IMR-90 (cell line): ENCODE measurements around the gene DUSP2. TPM values are rescaled to one million over a fixed set of nuclear protein-coding genes. Genes with fewer than 3 reads are reported as not detected.

ENCODE experiments used
- ATAC-seq: fragments of 200-7000 bp; cut with Tn5 transposase; 2 replicates; pipeline ENCODE4 v1.9.1; 2020; ENCODE audit warnings: low read depth, mild to moderate bottlenecking, moderate library complexity
- BruUV-seq: library from RNA; stranded (reverse); fragments of 400-500 nt; replicated peaks from 2 replicates; lab custom pipeline; 2021; lab: Mats Ljungman, UMichigan
- CTCF ChIA-PET: fragments of 300-600 bp; formaldehyde crosslinking; extraction: SDS; loops from one replicate; lab custom pipeline; 2021; ENCODE audit warnings: antibody characterized with exemption; lab: Yijun Ruan, JAX
- POLR2A ChIA-PET: fragments of 300-600 bp; sonication (Branson Sonifier 250); formaldehyde crosslinking; loops from one replicate; lab custom pipeline; 2022; ENCODE audit warnings: antibody characterized with exemption; ENCODE audit not compliant: unreplicated experiment; lab: Charles Lee
- DNase-seq: peaks from one replicate; pipeline ENCODE4 v3.0.0; 2013
- H2AFZ ChIP-seq: replicated peaks from 2 replicates; pipeline ENCODE3; 2013; ENCODE audit warnings: low read length, mild to moderate bottlenecking; ENCODE audit not compliant: poor library complexity
- H2AK5ac ChIP-seq: 2 replicates; pipeline ENCODE4 v1.6.1; 2013; ENCODE audit warnings: low read depth, low read length, inconsistent platforms
- H2AK9ac ChIP-seq: replicated peaks from 2 replicates; pipeline ENCODE3; 2013; ENCODE audit warnings: mild to moderate bottlenecking, low read depth, low read length, moderate library complexity; ENCODE audit not compliant: poor library complexity
- H2BK120ac ChIP-seq: 2 replicates; pipeline ENCODE4 v1.6.1; 2013; ENCODE audit warnings: low read depth, low read length, inconsistent platforms
- H2BK15ac ChIP-seq: 3 replicates; pipeline ENCODE4 v1.6.1; 2013; ENCODE audit warnings: low read depth, low read length, inconsistent platforms
- H2BK20ac ChIP-seq: 2 replicates; pipeline ENCODE4 v1.6.1; 2013; ENCODE audit warnings: low read depth, mild to moderate bottlenecking, inconsistent platforms, low read length, moderate library complexity
- H2BK5ac ChIP-seq: 2 replicates; pipeline ENCODE4 v1.6.1; 2013; ENCODE audit warnings: mild to moderate bottlenecking, low read depth, low read length, inconsistent platforms; ENCODE audit not compliant: poor library complexity, severe bottlenecking
- H3K14ac ChIP-seq: replicated peaks from 2 replicates; pipeline ENCODE4 v1.6.1; 2013; ENCODE audit warnings: low read depth, low read length, inconsistent platforms
- H3K18ac ChIP-seq: 2 replicates; pipeline ENCODE4 v1.6.1; 2013; ENCODE audit warnings: low read depth, low read length, control low read depth
- H3K23ac ChIP-seq: 2 replicates; pipeline ENCODE4 v1.6.1; 2013; ENCODE audit warnings: low read depth, low read length, inconsistent platforms
- H3K27ac ChIP-seq: 2 replicates; pipeline ENCODE4 v1.5.1; 2013; ENCODE audit warnings: mild to moderate bottlenecking, control low read depth, low read length; ENCODE audit not compliant: insufficient read depth
- H3K27me3 ChIP-seq: 2 replicates; pipeline ENCODE4 v1.6.1; 2013; ENCODE audit warnings: low read length; ENCODE audit not compliant: control insufficient read depth, insufficient read depth
- H3K36me3 ChIP-seq: 2 replicates; pipeline ENCODE4 v1.6.1; 2013; ENCODE audit warnings: low read length, mixed read lengths; ENCODE audit not compliant: control insufficient read depth, insufficient read depth
- H3K4ac ChIP-seq: 2 replicates; pipeline ENCODE4 v1.6.1; 2013; ENCODE audit warnings: low read depth, low read length, inconsistent platforms
- H3K4me1 ChIP-seq: 2 replicates; pipeline ENCODE4 v1.6.1; 2013; ENCODE audit warnings: low read length, mixed read lengths; ENCODE audit not compliant: control insufficient read depth, insufficient read depth
- H3K4me2 ChIP-seq: 2 replicates; pipeline ENCODE4 v1.6.1; 2013; ENCODE audit warnings: low read depth, mild to moderate bottlenecking, control low read depth, low read length, moderate library complexity
- H3K4me3 ChIP-seq: 2 replicates; pipeline ENCODE4 v1.5.1; 2013; ENCODE audit warnings: low read depth, mild to moderate bottlenecking, control low read depth, low read length, moderate library complexity; ENCODE audit not compliant: insufficient read depth
- H3K56ac ChIP-seq: 2 replicates; pipeline ENCODE4 v1.6.1; 2013; ENCODE audit warnings: low read length, inconsistent platforms; ENCODE audit not compliant: insufficient read depth; ENCODE audit errors: extremely low read depth
- H3K79me1 ChIP-seq, 2 experiments: 2 replicates each; pipeline ENCODE4 v1.6.1; 2013; ENCODE audit warnings: low read length in 2 of 2, inconsistent platforms in 1 of 2, low read depth in 1 of 2
- H3K9ac ChIP-seq: 2 replicates; pipeline ENCODE4 v1.6.1; 2013; ENCODE audit warnings: low read depth, low read length, control low read depth
- H3K9me1 ChIP-seq: 2 replicates; pipeline ENCODE4 v1.6.1; 2013; ENCODE audit warnings: low read length, inconsistent platforms; ENCODE audit not compliant: insufficient read depth
- H3K9me3 ChIP-seq: 2 replicates; pipeline ENCODE4 v1.6.1; 2013; ENCODE audit warnings: low read length; ENCODE audit not compliant: control insufficient read depth, insufficient read depth
- H4K20me1 ChIP-seq: 2 replicates; pipeline ENCODE4 v1.6.1; 2013; ENCODE audit warnings: low read length, inconsistent platforms; ENCODE audit not compliant: insufficient read depth
- H4K5ac ChIP-seq: 2 replicates; pipeline ENCODE4 v1.6.1; 2013; ENCODE audit warnings: mild to moderate bottlenecking, low read depth, low read length, control low read depth
- H4K8ac ChIP-seq, 2 experiments: 2 replicates each; pipeline ENCODE4 v1.6.1; 2013; ENCODE audit warnings: low read depth in 2 of 2, low read length in 2 of 2, control low read depth in 1 of 2, inconsistent platforms in 1 of 2
- H4K91ac ChIP-seq: 2 replicates; pipeline ENCODE4 v1.6.1; 2013; ENCODE audit warnings: low read depth, low read length, inconsistent platforms; ENCODE audit not compliant: insufficient read depth
- BHLHE40 ChIP-seq: fragments of 150-350 bp; IDR thresholded peaks from 2 replicates; pipeline ENCODE4 v1.6.1; 2016; ENCODE audit warnings: mild to moderate bottlenecking, low read depth, low read length
- CEBPB ChIP-seq: IDR thresholded peaks from 2 replicates; pipeline ENCODE4 v1.6.1; 2012; ENCODE audit warnings: low read depth, low read length, improper control_type of control experiment
- CHD1 ChIP-seq: IDR thresholded peaks from 2 replicates; pipeline ENCODE4 v1.6.1; 2012; ENCODE audit warnings: low read depth, low read length, improper control_type of control experiment
- ELK1 ChIP-seq: fragments of 150-350 bp; IDR thresholded peaks from 2 replicates; pipeline ENCODE4 v1.6.1; 2016; ENCODE audit warnings: low read depth, mild to moderate bottlenecking, low read length, moderate library complexity, borderline replicate concordance
- FOS ChIP-seq: fragments of 150-350 bp; IDR thresholded peaks from 2 replicates; pipeline ENCODE4 v1.6.1; 2016; ENCODE audit warnings: low read depth, low read length
- MAFK ChIP-seq: IDR thresholded peaks from 2 replicates; pipeline ENCODE4 v1.6.1; 2012; ENCODE audit warnings: low read depth, low read length, improper control_type of control experiment
- MAZ ChIP-seq: IDR thresholded peaks from 2 replicates; pipeline ENCODE4 v1.6.1; 2012; ENCODE audit warnings: low read depth, mild to moderate bottlenecking, low read length, improper control_type of control experiment, moderate library complexity, borderline replicate concordance
- MXI1 ChIP-seq: IDR thresholded peaks from 2 replicates; pipeline ENCODE4 v1.6.1; 2012; ENCODE audit warnings: low read depth, mild to moderate bottlenecking, low read length, moderate library complexity, borderline replicate concordance
- NFE2L2 ChIP-seq: fragments of 150-350 bp; IDR thresholded peaks from 2 replicates; pipeline ENCODE4 v1.6.1; 2016; ENCODE audit warnings: low read depth, mild to moderate bottlenecking, low read length
- POLR2A ChIP-seq: IDR thresholded peaks from 2 replicates; pipeline ENCODE4 v1.6.1; 2012; ENCODE audit warnings: mild to moderate bottlenecking, low read depth, low read length
- RAD21 ChIP-seq: IDR thresholded peaks from 2 replicates; pipeline ENCODE4 v1.6.1; 2012; ENCODE audit warnings: low read length, improper control_type of control experiment
- RCOR1 ChIP-seq: IDR thresholded peaks from 2 replicates; pipeline ENCODE4 v1.6.1; 2012; ENCODE audit warnings: mild to moderate bottlenecking, low read length, improper control_type of control experiment; ENCODE audit not compliant: insufficient replicate concordance
- RFX5 ChIP-seq: IDR thresholded peaks from 2 replicates; pipeline ENCODE4 v1.8.0; 2012; ENCODE audit warnings: low read depth, mild to moderate bottlenecking, low read length, moderate library complexity
- SMC3 ChIP-seq: fragments of 150-350 bp; IDR thresholded peaks from 2 replicates; pipeline ENCODE4 v1.6.1; 2016; ENCODE audit warnings: low read depth, mild to moderate bottlenecking, antibody characterized with exemption, low read length, moderate library complexity
- WGBS, 2 experiments: methylation state at CpG; one replicate each; pipeline versions ENCODE4 v1.1.5 to v1.1.7; 2013; ENCODE audit warnings: missing lambda C conversion rate in 2 of 2; ENCODE audit not compliant: insufficient read length in 1 of 2; ENCODE audit errors: extremely low coverage in 2 of 2; 5-methylcytosine and 5-hydroxymethylcytosine counted together
- dilution Hi-C: fragments of 300-500 bp; cut with HindIII; formaldehyde crosslinking; loops from one replicate; pipeline ENCODE4 v1.14.3; 2018; ENCODE audit warnings: low sequenced_read_pairs; ENCODE audit not compliant: unreplicated experiment
- in situ Hi-C: fragments of 300-500 bp; cut with MboI; formaldehyde crosslinking; loops from 3 replicates; pipeline ENCODE4 v1.14.3; 2019; ENCODE audit warnings: low sequenced_read_pairs, inconsistent platforms, mixed read lengths
- intact Hi-C: fragments of 100-400 bp; cut with micrococcal nuclease; formaldehyde crosslinking; loops from 2 replicates; pipeline ENCODE4 v1.10.0; 2022
- polyA plus RNA-seq, 3 experiments: library from polyadenylated mRNA; depleted of rRNA; stranded (reverse); fragments of >200 nt; gene quantifications; 2 replicates each; pipeline ENCODE4 v1.2.3, GENCODE V29; 2012; ENCODE audit warnings: low replicate concordance in 1 of 3
- total RNA-seq: library from RNA; depleted of rRNA; stranded (reverse); fragments of >200 nt; gene quantifications from 2 replicates; pipeline ENCODE4 v1.2.3, GENCODE V29; 2012
- TF ChIP-seq, protein P1 (sequence below): conservative IDR thresholded peaks from 2 replicates; pipeline ENCODE4 v1.5.1; 2012; ENCODE audit warnings: mild to moderate bottlenecking, low read depth, low read length, improper control_type of control experiment

DUSP2 gene
- total and polyA plus RNA-seq, 2 of the 4 experiments (the other 2 are of a cell fraction) = 1.8 to 3.8 TPM

DNA sequence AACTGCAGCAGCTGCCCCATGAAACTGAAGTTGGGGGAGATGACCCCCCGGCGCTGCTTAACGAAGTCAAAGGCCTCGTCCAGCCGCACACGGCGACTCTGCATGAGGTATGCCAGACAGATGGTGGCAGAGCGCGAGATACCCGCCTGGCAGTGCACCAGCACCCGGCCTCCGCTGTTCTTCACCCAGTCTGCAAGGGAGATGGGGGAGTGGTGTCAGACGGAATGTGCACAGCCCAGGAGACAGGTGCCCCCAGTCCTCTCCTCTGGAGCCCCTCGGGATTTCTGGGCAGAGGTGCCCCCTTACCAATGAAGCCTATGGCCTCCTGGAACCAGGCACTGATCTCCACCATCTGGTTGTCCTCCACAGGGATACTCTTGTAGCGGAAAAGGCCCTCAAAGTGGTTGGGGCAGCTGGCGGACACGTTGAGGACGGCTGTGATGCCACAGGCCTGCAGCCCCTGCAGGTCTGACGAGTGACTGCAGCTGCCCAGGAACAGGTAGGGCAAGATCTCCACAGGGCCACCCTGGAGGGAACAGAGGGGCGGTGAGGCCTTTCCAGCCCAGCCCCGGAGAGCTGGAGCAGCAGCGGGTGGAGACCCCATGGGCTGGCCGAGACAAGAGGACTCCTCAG, 1.3 kb downstream of the DUSP2 start:
- no peak overlapping the region for H2BK5ac ChIP-seq
- H3K14ac ChIP-seq = no peak overlapping the region
- no peaks in the 10 kb centered on the region for H3K27me3 ChIP-seq
- dilution Hi-C loops (no loop called here), intact Hi-C loops (no loop called here), in situ Hi-C loops (no loop called here)
- no peak overlapping the region for H2AK5ac ChIP-seq
- no peak overlapping the region for H3K27ac ChIP-seq
- H2BK120ac ChIP-seq = no peak overlapping the region
- TF ChIP-seq POLR2A = no peak
- no peak for TF ChIP-seq CHD1
- TF ChIP-seq SMC3 = no peak
- no peak for TF ChIP-seq MXI1
- no peak for TF ChIP-seq ELK1
- TF ChIP-seq BHLHE40 = no peak
- no peak for TF ChIP-seq CEBPB
- no peak for TF ChIP-seq MAZ
- TF ChIP-seq, protein P1, sequence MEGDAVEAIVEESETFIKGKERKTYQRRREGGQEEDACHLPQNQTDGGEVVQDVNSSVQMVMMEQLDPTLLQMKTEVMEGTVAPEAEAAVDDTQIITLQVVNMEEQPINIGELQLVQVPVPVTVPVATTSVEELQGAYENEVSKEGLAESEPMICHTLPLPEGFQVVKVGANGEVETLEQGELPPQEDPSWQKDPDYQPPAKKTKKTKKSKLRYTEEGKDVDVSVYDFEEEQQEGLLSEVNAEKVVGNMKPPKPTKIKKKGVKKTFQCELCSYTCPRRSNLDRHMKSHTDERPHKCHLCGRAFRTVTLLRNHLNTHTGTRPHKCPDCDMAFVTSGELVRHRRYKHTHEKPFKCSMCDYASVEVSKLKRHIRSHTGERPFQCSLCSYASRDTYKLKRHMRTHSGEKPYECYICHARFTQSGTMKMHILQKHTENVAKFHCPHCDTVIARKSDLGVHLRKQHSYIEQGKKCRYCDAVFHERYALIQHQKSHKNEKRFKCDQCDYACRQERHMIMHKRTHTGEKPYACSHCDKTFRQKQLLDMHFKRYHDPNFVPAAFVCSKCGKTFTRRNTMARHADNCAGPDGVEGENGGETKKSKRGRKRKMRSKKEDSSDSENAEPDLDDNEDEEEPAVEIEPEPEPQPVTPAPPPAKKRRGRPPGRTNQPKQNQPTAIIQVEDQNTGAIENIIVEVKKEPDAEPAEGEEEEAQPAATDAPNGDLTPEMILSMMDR = no peak
- TF ChIP-seq NFE2L2 = no peak
- no peak for TF ChIP-seq MAFK
- no peak for TF ChIP-seq RFX5
- no peak for TF ChIP-seq RAD21
- TF ChIP-seq RCOR1 = no peak
- TF ChIP-seq FOS = no peak
- DNase-seq (no peak), ATAC-seq (no peak)
- H2AFZ ChIP-seq = peak overlapping the region; percentile 93
- H3K4ac ChIP-seq = no peak overlapping the region
- H3K4me2 ChIP-seq = no peak overlapping the region
- no peak overlapping the region; the same call in 1 of the 2 replicates for H4K91ac ChIP-seq
- BruUV-seq = no TSS peak
- H3K23ac ChIP-seq = no peak overlapping the region
- H4K20me1 ChIP-seq = no peaks in the 10 kb centered on the region; the same call in 1 of the 2 replicates
- H3K4me3 ChIP-seq = no peak overlapping the region
- POLR2A ChIA-PET = no interaction called here
- H3K9me1 ChIP-seq = no peaks in the 10 kb centered on the region
- H3K18ac ChIP-seq = no peak overlapping the region
- peaks cover 0 to 4% of the 10 kb centered on the region in 2 experiments; a peak in 1 of 4 replicates for H3K79me1 ChIP-seq
- peak overlapping the region; percentile 84 for H2AK9ac ChIP-seq
- no peak overlapping the region for H4K8ac ChIP-seq
- no peak overlapping the region for H3K9ac ChIP-seq
- H3K36me3 ChIP-seq = no peaks in the 10 kb centered on the region
- H3K9me3 ChIP-seq = no peaks in the 10 kb centered on the region
- no peak overlapping the region for H2BK20ac ChIP-seq
- H2BK15ac ChIP-seq = no peak overlapping the region
- CTCF ChIA-PET = interaction anchor here (1.3 kb wide), 1 partner anchor 31 kb away, joined by 4 read pairs; no protein-coding TSS in a partner anchor
- WGBS, 2 experiments = 94% methylated on average over 8 of the region's 23 CpGs; no CpG with 5 or more reads in 1 of the 2 experiments
- H3K56ac ChIP-seq = no peak overlapping the region
- peaks cover 5% of the 10 kb centered on the region; the same call in 1 of the 2 replicates for H3K4me1 ChIP-seq
- no peak overlapping the region for H4K5ac ChIP-seq
